Right lobe of liver (tissue), 6 donors: ENCODE measurements around the gene VEGFD. TPM values are rescaled to one million over a fixed set of nuclear protein-coding genes. Genes with fewer than 3 reads are reported as not detected.

Experiments
- ATAC-seq, 4 donors: fragments of 200-7000 bp; cut with Tn5 transposase; one replicate each; pipeline ENCODE4 v1.9.1; 2020; ENCODE audit warnings: mild to moderate bottlenecking in 4 of 4, moderate library complexity in 4 of 4
- DNase-seq, 3 donors: peaks; one replicate each; pipeline ENCODE4 v3.0.0-alpha.2; 2020
- H3K27ac ChIP-seq, 3 donors: fragments of 200-600 bp; one replicate each; pipeline ENCODE4 v1.8.0; 2022
- H3K27me3 ChIP-seq, 2 donors: fragments of 200-600 bp; one replicate each; pipeline ENCODE4 v1.8.0; 2022
- H3K36me3 ChIP-seq, 4 donors: fragments of 200-600 bp; sonication (generic) in 1 of 4; one replicate each; pipeline versions ENCODE4 v1.5.1 to v1.8.0; 2017 to 2022; ENCODE audit warnings: control low read depth in 1 of 4
- H3K4me1 ChIP-seq, 4 donors: fragments of 200-600 bp; sonication (generic) in 1 of 4; one replicate each; pipeline versions ENCODE4 v1.5.1 to v1.8.0; 2017 to 2022; ENCODE audit warnings: control low read depth in 1 of 4
- H3K4me3 ChIP-seq, 3 donors: fragments of 200-600 bp; one replicate each; pipeline ENCODE4 v1.8.0; 2022
- H3K9me3 ChIP-seq, 4 donors: fragments of 200-600 bp; sonication (generic) in 1 of 4; one replicate each; pipeline versions ENCODE4 v1.5.1 to v1.8.0; 2017 to 2022; ENCODE audit warnings: control low read depth in 1 of 4
- CTCF ChIP-seq, 4 donors: fragments of 200-600 bp in 3 of 4; fragments of 450-650 bp in 1 of 4; IDR thresholded peaks; one replicate each; pipeline versions ENCODE4 v1.5.1 to v1.8.0; 2016 to 2022; ENCODE audit warnings: antibody characterized with exemption in 4 of 4, mild to moderate bottlenecking in 2 of 4
- POLR2A ChIP-seq: fragments of 450-650 bp; IDR thresholded peaks from one replicate; pipeline ENCODE4 v1.6.1; 2017; ENCODE audit warnings: antibody characterized with exemption, mild to moderate bottlenecking
- WGBS: methylation state at CpG from one replicate; pipeline ENCODE4 v1.1.6; 2018; ENCODE audit warnings: low coverage, low lambda C conversion rate; ENCODE audit not compliant: insufficient coverage; ENCODE audit errors: missing lambda C conversion rate; 5-methylcytosine and 5-hydroxymethylcytosine counted together
- intact Hi-C, 2 donors: fragments of 100-400 bp; cut with DNase I; formaldehyde crosslinking; loops; one replicate each; pipeline versions ENCODE4 v1.11.2 to v1.14.1; 2022
- total RNA-seq, 6 experiments: library from RNA; depleted of rRNA in 2 of 6; stranded (reverse); fragments of >200 nt in 2 of 6; fragmentation: NEBNext Ultra II Directional in 3 of 6; extraction: Animal tissue kit (Norgen Biotek cat#: 25700) in 3 of 6; gene quantifications; one replicate each; pipeline versions ENCODE4 v1.1.0 to v1.2.4, GENCODE V29; 2016 to 2023
- donor health status: DM: no; HTN: yes; CAD: no.
- donor health status: DM: no; HTN: no; CAD: no.
- donor health status: DM: no; HTN: no; CAD: no.
- donor health status: DM: no; HTN: yes; CAD: no.
- donor health status: DM: no; HTN: yes; CAD: no.

VEGFD gene
- total RNA-seq, 6 experiments from 2014 or later, result 0.22 to 0.49 (median 0.33) TPM

- Histone ChIP-seq H3K4me1 (no peaks in the 10 kb centered on the region), H3K36me3 (peaks cover 0 to 3% (median 0%) of the 10 kb centered on the region in 4 donors), H3K4me3 (no peak overlapping the region), H3K9me3 (no peaks in the 10 kb centered on the region), H3K27ac (no peak overlapping the region), H3K27me3 (no peaks in the 10 kb centered on the region)
- TF ChIP-seq POLR2A, result no peak
- no peak for TF ChIP-seq CTCF (IDR thresholded peaks at IDR 0.05)
- intact Hi-C loops, result no loop called here
- no peak for DNase-seq
- no peak for ATAC-seq
- 47% methylated on average over 4 of the region's 4 CpGs for WGBS
Measured at GRCh38 chrX:15320297-15320696, 63.9 kb downstream of the VEGFD start.

GRCh38 chrX:15319075-15319474, 65.1 kb downstream of the VEGFD start:
- Histone ChIP-seq H3K27ac (no peak overlapping the region), H3K4me1 (no peaks in the 10 kb centered on the region), H3K4me3 (no peak overlapping the region), H3K36me3 (peaks cover 0 to 3% (median 0%) of the 10 kb centered on the region in 4 donors), H3K27me3 (no peaks in the 10 kb centered on the region), H3K9me3 (no peaks in the 10 kb centered on the region)
- DNase-seq (no peak), ATAC-seq (no peak)
- no peak for TF ChIP-seq POLR2A
- TF ChIP-seq CTCF (IDR thresholded peaks at IDR 0.05), result no peak
- 80% methylated on average over 4 of the region's 4 CpGs for WGBS
- intact Hi-C loops, result no loop called here

GRCh38 chrX:15315509-15315908, 68.7 kb downstream of the VEGFD start, which contains the start of gene ASB11:
Gene ASB11 (minus strand): TSS chrX:15315640. CDS start chrX:15315605, 35 bp downstream.
- 53% methylated on average over 3 of the region's 3 CpGs for WGBS
- no peak for ATAC-seq
- Histone ChIP-seq H3K4me3 (no peak within 1 kb of the TSS), H3K4me1 (no peaks in the 10 kb centered on the region), H3K36me3 (peaks cover 0 to under 1% (median 0%) of the 10 kb centered on the region in 4 donors), H3K27ac (no peak within 1 kb of the TSS), H3K27me3 (peaks cover 0 to 10% of the 10 kb centered on the region in 2 donors), H3K9me3 (no peaks in the 10 kb centered on the region)
- TF ChIP-seq CTCF (IDR thresholded peaks at IDR 0.05) (no peak), POLR2A (no peak)
- intact Hi-C loops, result no loop called here
- DNase-seq, result no peak

GRCh38 chrX:15314472-15314871, 69.7 kb downstream of the VEGFD start:
- intact Hi-C loops, result no loop called here
- TF ChIP-seq CTCF (IDR thresholded peaks at IDR 0.05) (no peak), POLR2A (no peak)
- Histone ChIP-seq H3K9me3 (no peaks in the 10 kb centered on the region), H3K4me3 (no peak overlapping the region), H3K4me1 (no peaks in the 10 kb centered on the region), H3K27ac (no peak overlapping the region), H3K27me3 (peaks cover 0 to 15% of the 10 kb centered on the region in 2 donors), H3K36me3 (no peaks in the 10 kb centered on the region)
- 29% methylated on average over 2 of the region's 2 CpGs for WGBS
- DNase-seq (no peak), ATAC-seq (no peak)

GRCh38 chrX:15311119-15311518, 73.1 kb downstream of the VEGFD start:
- DNase-seq (no peak), ATAC-seq (no peak)
- Histone ChIP-seq H3K27me3 (peaks cover 0 to 15% of the 10 kb centered on the region in 2 donors), H3K36me3 (no peaks in the 10 kb centered on the region), H3K27ac (no peak overlapping the region), H3K4me1 (no peaks in the 10 kb centered on the region), H3K9me3 (no peaks in the 10 kb centered on the region), H3K4me3 (no peak overlapping the region)
- TF ChIP-seq CTCF (IDR thresholded peaks at IDR 0.05) (no peak), POLR2A (no peak)
- 73% methylated on average over 3 of the region's 3 CpGs for WGBS
- intact Hi-C loops, result no loop called here
